Retinal pigment epithelial cell (primary cell): Measurements from ENCODE around the gene LRP4.

Source experiments
- DNase-seq: peaks from one replicate; pipeline ENCODE4 v3.0.0-alpha.2; 2010; ENCODE audit warnings: low read depth
- H3K4me3 ChIP-seq: 2 replicates; pipeline ENCODE4 v1.5.1; 2011; ENCODE audit warnings: mild to moderate bottlenecking, low read length, control low read depth, moderate library complexity
- TF ChIP-seq, protein P1 (sequence below): conservative IDR thresholded peaks from 2 replicates; pipeline ENCODE4 v1.5.1; 2011; ENCODE audit warnings: low read depth, low read length, control low read depth, inconsistent platforms

Gene LRP4

DNA sequence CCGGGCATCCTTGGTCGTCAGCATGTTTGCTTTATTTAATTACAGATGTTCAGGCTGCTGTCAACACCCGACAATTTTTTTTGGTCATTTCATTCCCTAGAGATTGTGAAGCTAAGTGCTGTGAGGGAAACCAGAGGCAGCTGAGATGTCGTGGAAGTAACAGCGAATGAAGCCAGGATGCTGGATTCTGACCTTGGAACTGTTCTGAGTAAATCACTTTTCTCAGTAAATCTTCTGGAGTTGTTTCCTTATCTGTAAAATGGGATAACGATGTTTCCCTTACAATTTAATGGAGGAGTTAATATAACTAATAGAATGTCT lies 71.9 kb downstream of the LRP4 start:
- DNase-seq: no peak
- TF ChIP-seq, protein P1, sequence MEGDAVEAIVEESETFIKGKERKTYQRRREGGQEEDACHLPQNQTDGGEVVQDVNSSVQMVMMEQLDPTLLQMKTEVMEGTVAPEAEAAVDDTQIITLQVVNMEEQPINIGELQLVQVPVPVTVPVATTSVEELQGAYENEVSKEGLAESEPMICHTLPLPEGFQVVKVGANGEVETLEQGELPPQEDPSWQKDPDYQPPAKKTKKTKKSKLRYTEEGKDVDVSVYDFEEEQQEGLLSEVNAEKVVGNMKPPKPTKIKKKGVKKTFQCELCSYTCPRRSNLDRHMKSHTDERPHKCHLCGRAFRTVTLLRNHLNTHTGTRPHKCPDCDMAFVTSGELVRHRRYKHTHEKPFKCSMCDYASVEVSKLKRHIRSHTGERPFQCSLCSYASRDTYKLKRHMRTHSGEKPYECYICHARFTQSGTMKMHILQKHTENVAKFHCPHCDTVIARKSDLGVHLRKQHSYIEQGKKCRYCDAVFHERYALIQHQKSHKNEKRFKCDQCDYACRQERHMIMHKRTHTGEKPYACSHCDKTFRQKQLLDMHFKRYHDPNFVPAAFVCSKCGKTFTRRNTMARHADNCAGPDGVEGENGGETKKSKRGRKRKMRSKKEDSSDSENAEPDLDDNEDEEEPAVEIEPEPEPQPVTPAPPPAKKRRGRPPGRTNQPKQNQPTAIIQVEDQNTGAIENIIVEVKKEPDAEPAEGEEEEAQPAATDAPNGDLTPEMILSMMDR: no peak
- peak overlapping the region; percentile 58 for H3K4me3 ChIP-seq

DNA sequence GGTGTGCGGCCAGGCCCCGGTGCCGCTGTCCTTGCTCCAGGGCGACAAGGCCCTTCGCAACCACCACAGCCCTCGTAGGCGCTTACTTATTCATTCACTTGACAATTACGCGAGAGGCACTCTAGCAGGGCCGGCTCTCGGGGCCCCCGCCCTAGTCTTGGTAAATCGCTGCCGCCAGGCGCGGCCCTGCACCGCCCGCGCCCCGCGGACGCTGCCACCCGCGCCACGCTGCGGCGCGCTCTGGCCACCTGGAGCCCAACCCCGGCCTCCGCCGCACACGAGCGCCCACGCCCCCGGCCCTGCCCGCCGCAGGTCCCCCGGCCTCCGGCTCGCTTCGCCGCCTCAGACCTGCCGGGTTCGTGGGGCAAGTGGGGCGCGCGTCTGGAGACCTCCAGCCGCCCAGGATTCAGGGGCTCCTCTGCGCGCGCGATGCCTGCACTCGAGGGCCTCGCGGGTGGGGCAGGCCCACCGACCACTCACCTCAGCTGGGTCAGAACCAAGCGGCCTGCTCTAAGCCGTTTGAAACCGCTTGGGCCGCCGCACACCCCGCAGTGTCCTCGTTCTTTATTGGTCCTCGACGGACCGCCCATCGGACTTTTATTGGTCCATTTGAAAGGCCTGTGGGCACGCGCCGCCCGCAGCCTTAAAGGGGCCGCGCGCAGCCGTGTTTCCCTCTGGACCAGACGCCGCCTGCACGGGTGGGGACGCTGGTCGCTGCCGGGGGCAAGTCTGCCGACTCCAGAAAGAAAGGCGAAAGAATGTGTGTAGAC lies 72.4 kb downstream of the LRP4 start, which contains the start of gene CKAP5:
Gene CKAP5, minus strand, starts transcription at position 541 of the 770 bp plus-strand sequence. CDS start 25,049 bp downstream, outside the sequence.
- peak within 1 kb of the TSS; percentile 58 for H3K4me3 ChIP-seq
- TF ChIP-seq, protein P1: no peak
- peak; percentile 68 for DNase-seq

DNA sequence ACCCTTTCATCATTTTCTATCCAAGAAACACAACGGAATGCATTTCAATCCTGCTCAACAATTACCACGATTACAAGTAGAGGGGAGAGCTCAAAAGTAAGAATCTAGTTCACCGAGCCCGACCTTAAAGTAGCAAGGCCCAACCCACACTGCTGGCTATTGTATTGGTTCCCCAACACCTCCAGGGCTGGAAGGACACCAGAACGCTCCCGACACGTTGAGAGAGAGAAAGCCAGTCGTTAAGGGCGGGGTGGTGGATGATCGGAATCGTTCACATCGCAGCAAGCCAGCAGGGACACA lies 73.0 kb downstream of the LRP4 start:
- H3K4me3 ChIP-seq: peak overlapping the region; percentile 58
- TF ChIP-seq, protein P1: no peak
- DNase-seq: no peak

DNA sequence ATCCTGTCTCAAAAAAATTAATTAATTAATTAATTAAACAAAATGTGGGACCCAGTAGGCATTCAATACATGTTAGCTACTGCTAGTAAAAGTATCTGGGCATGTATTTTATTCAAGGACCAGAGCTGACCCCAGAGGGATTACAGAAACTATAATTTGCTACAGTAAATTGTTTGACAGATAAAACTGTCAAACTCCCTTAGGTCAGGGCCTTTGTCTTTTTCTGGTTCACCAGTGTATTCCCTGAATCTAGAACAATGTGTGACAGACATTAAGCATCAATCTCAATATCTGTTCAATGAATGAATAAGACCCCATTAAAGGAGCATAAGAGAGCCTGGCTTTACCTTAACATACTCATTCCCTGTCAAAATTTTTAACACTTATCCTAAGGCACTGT lies 78.2 kb downstream of the LRP4 start:
- no peak overlapping the region for H3K4me3 ChIP-seq
- DNase-seq: no peak
- TF ChIP-seq, protein P1: no peak

DNA sequence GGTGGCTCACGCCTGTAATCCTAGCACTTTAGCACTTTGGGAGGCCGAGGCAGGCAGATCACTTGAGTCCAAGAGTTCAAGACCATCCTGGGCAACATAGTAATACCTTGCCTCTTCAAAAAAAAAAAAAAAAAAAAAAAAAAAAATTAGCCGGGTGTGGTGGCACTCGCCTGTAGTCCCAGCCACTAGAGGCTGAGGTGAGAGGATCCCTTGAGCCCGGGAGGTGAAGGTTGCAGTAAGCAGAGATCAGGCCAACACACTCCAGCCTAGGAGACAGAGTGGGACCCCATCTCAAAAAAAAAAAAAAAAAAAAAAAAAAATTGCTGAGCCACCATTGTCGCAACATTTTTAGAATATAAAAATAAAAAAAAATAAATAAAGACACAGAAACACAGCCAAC lies 79.8 kb downstream of the LRP4 start:
- TF ChIP-seq, protein P1: no peak

DNA sequence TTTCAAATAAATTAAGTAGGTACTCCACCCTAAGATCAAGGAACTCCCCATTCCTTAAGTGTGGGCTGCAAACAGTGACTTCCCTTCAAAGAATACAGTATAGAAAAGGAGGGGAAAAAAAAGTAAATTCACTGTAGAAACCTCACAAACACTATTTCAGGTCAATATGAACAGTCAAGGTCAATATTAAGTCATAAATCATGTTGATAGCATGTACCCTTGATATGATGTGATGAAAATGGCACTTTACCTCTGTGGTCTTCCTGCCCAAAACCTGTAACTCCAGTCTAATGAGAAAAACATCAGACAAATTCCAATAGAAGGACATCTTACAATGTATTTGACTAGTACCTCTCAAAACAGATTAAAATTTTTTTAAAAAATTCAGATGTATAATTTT lies 80.5 kb downstream of the LRP4 start:
- H3K4me3 ChIP-seq: no peak overlapping the region
- TF ChIP-seq, protein P1: no peak
- DNase-seq: no peak

More for the DNA sequence above, 79.8 kb downstream of the LRP4 start:
- no peak overlapping the region for H3K4me3 ChIP-seq
- DNase-seq: no peak

DNA sequence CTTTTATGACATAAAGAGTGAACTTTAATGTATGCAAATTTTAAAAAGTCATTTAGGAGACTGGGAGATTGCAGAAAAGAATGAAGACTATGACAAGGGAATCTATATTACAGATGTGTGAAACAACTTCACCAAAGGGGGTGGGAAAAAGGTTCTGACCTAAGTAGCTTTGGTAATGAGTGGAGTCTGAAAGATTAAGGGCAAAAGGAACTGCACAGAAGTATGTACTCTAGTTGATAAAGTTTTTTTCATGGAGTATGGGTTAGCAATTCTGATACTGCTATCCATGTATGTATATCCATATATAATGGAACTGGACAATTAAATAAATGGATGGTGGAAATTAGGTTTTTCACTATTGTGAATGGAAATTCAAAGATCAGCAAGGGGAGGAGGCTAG lies 81.5 kb downstream of the LRP4 start:
- no peak overlapping the region for H3K4me3 ChIP-seq
- TF ChIP-seq, protein P1: no peak
- DNase-seq: no peak
